GM21529 (cell line): ENCODE measurements around the gene SPIN1.
A peak's percentile ranks its signal among the peaks of the same experiment; 100 is the strongest.

Experiments
- ATAC-seq: cut with Tn5 transposase; IDR thresholded peaks from one replicate; pipeline ENCODE4 v1.9.1; 2021; ENCODE audit not compliant: unreplicated experiment

The SPIN1 gene

DNA sequence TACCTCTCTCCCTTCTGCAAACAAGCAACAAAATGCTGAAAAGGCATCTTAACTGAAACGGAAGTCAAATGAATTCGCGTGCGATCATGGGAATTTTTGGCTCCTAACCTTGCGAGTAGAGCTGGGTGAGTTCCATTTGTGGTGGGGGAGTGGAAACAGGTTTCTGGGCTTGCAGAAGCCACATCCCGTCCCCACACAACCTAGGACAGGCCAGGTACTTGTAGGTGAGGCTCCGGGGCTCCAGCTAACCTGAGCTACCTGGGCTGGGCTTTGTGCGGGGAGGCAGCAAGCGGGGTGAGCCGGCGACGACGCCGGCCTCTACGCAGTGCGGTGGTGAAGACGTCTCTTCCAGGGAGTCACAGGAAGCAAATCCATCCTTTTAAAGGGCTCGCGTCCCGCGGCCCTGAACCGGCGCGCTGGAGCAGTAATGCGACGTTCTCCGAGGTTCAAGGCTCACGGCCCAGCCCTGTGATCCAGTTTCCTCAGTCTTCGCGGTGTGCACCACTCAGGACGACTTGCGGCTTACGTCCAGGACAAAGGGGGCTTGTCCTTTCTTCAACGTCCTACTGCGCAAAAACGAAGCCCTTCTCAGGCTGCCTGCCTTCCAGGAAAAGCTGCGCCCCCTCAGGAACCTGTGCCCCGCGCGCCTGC, 567 bp upstream of the SPIN1 start:
- peak; percentile 15 for ATAC-seq

DNA sequence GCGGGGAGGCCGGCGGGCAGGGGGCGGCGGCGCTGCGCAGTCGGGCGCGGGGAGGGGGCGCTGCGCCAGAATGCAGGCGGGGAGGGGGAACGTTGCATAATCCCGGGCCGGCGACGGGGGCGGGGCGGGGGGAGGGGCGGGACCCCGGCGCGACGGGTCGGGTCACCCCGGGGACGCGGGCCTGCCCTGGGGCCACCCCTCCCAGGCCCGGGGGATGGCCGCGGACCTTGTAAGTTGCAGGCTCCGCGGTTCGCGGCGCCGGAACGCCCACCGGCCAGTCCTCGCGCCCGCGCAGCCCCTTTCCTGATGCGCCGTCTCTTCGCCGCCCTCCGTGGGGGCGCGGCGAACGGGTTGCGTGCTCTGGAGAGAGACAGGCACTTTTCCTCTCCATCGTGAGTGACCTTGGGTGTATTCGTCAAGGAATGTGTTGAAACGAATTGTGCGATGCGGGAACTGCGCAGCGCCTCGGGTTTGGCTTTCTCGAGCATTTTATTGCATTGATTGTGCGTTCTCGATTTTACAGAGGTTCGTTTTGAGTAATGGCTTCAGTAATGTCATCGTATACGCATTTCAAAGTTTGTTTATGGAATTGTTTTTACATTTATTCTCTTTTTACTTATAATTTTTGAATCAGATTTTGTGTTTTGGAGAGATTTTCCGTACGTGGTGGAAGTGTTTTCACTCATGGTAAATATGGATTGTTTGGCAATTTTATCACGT, 802 bp downstream of the SPIN1 start:
- peak; percentile 29 for ATAC-seq

DNA sequence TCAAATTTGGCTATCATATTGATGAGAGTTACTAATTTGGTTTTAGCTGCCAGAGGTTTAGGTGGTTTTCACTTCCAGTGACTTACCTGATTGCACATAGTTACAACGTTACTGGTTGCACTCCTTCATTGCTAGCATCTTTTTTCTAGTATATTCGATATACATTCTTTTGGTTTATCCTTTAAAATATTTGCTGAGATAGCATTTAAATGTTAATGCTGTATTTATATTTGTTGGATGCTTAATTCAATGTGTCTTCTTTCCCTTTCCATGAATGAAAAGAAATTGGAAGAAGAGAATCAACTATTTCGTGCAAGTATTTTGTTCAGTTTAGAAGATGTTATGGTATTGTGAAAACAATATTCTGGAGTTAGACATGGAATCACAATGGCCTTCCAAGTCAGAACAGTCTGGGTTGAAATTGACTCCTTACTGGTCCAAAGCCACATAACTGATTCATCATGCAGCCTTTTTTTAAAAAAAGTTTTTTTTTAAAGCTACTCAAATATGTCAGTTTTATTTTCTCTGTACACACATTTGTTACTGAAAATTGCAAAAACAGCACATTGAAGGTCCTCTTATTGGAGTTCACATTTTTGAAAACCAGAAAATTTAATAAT, 2.2 kb downstream of the SPIN1 start:
- ATAC-seq, result no peak

DNA sequence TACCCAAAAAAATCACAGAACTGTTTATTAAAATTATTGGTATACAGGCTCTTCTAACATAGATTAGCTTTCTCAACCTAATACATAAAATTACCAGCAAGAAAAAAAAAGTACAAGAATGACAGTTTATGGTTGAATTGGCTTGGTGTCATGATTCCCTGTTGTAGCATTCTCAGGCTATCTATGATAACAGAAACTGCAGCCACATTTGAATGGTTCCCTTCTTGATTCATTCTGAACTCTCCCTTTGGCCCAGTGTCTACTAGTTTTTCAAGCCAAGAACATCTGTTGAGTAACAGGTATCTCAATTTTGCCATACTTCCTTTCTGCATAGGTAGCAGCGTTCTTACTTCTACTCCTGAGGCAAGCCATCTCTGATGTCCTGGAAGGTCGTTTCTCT, 3.0 kb downstream of the SPIN1 start:
- no peak for ATAC-seq

DNA sequence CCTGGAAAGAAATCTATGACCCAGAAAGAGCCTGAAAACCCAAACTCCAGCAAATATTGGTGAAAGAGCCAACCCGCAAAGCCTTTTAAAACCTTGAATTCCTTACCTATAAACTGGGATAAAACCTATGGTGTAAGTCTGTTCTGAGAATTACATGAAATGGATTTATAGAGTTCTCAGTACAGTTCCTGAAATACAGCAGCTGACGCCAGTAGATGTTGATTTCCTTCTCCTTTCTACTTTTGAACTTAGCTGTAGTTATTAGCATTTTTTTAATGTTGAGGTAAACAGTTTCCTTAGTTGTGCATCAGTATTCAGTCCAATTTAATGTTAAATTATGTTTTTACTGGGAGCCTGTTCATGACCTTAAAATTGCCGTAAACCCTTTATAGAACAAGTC, 3.7 kb downstream of the SPIN1 start:
- no peak for ATAC-seq

DNA sequence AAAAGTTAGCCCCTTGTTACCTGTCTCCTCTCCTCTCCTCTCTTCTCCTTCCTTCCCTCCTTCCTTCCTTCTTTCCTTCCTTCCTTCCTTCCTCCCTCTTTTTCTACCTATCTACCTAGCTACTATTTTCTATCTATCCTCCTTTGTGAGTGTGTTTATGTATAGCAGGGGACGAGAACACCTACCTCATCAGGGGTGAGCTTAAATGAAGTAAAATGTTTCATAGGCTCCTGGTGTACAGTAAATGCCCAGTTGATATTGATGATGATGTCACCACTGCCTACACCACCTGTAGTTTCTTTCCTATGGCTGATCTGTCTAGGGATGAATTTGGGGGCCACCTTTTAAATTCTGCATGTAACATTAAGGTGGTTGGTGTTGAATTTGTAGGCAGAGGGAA, 4.3 kb downstream of the SPIN1 start:
- no peak for ATAC-seq

DNA sequence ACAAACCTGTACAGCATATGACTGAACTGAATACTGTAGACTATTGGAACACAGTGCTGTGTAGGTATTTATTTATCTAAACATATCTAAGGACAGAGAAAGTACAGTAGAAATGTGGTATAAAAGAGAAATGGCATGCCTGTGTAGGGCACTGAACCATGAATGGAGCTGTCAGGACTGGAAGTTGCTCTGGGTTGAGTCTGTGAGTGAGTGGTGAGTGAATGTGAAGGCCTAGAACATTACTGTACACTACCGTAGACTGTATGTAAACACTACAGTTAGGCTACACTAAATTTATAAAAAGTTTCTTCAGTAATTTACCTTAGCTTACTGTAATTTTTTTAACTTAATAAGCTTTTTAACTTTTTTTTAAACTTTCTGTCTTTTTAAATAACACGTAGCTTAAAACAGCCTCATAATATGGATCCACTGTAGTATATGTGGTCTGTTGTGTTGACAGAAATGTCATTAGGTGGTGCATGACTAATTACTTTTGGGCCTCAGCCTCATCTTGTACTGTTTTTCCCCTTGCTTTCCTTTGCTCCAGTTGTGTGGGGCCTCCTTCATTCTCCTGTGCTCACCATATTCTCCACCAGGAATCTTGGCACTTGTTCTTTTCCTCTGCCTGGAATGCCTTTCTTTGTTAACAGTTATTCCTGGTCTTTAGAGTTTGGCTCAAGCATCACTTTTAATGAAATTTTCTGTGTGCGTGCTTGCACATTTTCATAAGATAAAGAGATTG, 8.8 kb downstream of the SPIN1 start:
- ATAC-seq, result no peak

DNA sequence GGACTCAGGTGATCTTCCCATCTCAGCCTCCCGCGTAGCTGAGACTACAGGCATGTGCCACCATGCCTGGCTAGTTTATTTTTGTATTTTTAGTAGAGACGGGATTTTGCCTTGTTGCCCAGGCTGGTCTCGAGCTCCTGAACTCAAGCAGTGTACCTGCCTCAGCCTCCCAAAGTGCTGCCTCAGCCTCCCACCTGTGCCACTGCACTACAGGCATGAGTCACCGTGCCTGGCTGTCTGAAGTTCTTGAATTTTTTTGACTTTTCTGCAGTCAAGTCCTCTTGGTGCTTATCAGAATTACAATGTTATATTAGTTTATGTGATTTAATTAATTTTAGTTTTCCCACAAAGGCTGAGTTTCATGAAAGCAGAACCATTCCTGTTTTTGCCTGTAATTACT, 9.8 kb downstream of the SPIN1 start:
- ATAC-seq, result no peak

DNA sequence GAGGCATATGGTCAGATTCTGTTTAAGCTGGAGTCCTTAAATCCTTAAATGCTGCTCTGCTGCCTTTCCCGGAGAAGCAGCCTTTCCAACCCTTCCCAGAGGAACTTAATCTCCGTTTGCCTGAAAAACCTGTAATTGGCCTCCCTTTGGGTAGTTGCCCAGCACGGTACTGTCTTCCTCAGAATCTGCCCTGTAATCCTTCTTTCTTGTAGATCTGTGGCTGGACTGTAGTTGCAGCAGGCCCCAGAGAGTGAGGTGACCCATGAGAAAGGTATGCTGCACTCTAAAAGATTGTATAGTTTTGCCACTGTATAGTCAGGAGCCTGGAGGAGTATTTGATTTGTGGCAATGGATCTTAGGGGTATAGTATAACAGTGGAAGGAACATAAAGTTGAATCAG, 11.7 kb downstream of the SPIN1 start:
- ATAC-seq, result no peak

DNA sequence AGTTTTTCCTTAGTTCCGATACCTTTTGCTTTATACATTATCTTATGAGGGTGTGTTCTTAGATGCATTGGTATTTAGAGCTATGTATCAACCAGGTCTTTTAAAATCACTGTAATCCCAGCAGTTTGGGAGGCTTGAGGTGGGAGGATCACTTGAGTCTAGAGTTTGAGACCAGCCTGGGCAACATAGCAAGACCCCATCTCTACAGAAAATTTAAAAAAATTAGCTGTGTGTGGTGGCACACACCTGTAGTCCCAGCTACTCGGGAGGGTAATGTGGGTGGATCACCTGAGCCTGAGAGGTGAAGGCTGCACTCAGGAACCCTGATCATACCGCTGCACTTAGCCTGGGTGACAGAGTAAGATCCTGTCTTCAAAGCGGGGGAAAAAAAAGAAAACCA, 15.1 kb downstream of the SPIN1 start:
- no peak for ATAC-seq

DNA sequence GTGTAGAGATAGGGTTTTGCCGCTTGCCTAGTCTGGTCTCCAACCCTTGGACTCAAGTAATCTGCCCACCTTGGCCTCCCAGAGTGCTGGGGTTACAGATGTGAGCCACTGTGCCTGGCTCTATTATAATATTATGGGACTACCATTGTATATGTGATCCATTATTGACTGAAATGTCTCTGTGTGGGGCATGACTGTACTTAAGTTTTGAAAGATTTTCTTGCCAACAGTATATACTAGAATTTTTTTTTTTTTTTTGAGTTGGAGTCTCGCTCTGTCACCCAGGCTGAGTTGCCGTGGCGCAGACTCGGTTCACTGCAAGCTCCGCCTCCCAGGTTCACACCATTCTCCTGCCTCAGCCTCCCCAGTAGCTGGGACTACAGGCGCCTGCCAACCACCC, 17.8 kb downstream of the SPIN1 start:
- ATAC-seq, result no peak

DNA sequence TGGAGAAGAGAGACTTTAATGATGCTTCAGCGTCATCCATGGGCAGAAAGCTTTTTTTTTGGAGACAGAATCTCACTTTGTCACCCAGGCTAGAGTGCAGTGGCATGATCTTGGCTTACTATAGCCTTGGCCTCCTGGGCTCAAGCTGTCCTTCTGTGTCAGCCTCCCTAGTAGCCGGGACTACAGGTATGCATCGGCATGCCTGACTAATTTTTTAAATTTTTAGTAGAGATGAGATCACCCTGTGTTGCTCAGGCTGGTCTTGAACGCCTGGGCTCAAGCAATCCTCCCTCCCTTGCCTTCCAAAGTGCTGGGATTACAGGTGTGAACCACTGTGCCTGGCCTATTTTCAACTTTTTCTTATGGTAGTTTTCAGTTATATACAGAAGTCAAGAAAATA, 23.2 kb downstream of the SPIN1 start:
- ATAC-seq, result no peak

DNA sequence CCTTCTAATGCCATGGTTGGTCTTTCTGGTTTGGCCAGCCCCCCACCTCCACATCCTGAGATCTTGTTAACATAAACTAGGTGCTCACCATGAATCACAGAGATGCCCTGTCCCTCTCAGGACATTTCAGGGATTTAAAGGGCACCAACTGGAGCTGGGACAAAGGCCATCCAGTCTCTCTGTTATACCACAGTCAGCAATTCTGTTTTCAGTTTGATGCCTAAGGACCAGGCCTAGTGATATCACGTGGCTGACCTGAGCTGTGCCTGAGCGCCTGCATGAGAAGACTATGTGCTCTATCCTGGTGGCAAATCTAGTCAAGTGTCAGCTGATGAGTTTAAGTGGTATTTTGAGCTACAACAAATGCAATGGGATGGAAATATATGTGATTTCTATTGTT, 26.1 kb downstream of the SPIN1 start:
- no peak for ATAC-seq

DNA sequence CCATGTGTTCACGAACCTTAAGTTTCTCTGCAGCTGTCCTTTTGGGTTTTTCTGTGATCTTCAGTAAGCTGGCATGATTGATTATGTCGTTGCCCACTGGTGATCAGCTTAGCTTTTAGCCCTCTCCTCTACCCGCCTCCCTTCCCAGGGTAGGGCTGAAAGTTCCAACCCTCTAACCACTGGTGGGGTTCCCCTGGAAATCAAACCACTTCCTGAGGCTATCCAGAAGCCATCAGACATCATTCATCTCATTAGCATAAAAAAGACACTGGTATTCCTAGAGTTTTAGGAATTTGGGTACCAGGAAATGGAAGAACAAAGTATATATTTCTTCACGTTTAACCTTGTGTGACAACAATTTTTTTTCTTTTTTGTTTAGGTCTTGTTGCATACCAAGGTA, 29.8 kb downstream of the SPIN1 start:
- ATAC-seq, result no peak

DNA sequence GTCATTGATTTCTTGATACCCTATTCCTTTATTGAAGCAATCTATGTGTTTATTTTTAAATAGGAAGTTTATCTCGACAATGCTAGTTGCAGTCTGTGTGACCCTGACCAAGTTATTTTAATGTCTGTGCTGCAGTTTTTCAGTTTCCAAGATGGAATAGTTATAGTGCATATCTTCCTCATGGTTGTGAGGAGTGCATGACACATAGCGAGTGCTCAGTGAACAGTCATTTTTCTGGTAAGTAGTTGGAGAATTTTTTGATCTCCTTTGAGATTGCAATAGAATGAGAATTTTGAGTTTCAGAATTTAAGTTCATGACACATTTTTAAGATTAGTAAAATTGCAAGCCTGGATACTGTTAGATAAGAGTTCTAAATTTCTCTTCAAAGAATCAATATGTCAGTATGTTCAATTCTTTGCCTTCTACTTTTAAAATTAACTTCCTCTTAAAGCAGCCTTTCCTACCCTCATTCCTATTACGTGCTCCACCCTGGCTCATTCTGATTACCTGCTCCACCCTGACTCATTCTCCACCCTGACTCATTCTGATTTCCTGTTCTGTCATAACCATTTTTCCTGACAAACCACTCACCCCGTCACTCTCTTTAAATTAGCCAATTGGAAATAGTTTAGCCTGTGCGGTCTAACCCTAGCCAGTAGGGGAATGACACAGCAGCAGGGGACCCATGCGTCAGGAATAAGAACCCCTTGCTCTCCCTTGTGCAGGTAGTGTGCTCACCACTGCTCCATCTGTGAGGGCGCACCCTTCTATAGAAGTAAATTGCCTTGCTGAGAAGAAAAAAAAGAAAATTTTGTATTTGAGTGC, 30.7 kb downstream of the SPIN1 start:
- no peak for ATAC-seq

DNA sequence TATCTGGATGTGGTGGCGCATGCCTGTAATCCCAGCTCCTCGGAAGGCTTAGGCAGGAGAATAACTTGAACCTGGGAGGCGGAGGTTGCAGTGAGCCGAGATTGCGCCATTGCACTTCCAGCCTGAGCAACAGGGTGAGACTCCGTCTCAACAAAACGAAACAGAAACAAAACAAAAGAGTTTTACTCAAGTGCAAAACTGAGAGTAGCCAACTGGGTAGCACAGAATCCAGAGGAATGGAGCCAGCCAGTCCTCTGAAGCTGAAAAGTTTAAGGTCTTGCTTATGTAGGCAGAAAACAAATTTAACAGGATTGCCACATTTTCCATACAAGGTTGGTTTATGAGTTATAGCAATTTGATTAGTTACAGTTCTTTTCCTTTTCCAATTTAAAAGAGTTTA, 32.0 kb downstream of the SPIN1 start:
- no peak for ATAC-seq

DNA sequence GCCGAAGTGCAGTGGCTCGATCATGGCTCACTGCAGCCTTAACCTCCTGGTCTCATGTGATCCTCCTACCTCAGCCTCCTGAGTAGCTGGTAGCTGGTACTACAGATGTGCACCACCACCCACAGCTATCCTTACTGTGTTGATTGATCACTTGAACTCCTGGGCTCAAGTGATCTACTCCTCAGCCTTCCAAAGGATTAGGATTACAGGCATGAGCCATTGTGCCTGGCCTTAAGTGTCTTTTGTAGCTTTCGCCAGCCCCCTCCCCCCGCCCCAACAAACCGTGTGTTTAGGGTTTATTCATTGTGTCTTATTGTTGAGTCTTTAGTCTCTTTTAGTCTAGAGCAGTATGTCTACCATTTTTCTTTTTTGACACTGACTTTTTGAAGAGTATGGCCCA, 33.1 kb downstream of the SPIN1 start:
- ATAC-seq, result no peak

DNA sequence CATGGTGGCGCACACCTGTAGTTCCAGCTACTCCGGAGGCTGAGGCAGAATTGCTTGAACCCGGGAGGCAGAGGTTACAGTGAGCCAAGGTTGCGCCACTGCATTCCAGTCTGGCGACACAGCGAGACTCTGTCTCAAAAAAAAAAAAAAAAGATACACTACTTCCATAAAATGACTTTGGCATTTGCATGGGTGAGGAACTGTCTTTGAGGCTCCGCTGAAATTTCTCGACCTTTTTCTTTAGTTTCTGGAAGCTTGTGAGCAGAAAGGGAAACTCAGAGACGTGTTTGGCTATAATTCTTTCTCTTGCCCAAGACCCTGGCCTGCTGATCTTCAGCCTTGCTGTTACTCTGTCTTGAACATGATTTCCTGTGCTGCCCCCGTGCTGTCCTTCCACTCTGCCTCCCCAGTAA, 37.3 kb downstream of the SPIN1 start:
- no peak for ATAC-seq

DNA sequence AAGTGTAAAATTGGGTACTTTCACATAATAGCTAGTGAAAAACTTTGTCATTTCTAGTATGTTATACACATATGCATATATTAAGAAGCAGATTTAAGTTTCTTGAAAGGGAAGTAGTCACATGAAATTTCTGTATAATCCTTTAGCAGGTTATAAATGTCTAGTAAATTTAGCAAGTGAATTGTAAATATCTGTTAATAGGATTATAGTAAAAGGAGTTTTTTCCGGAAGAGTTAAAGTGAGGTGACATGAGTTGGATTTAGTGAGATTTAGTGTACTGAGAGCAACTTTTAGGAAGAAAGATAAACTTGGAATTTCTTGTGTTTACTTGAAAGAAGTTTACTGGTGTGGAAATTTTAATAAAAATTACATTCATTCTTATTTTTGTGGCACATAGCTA, 38.4 kb downstream of the SPIN1 start:
- ATAC-seq, result no peak

DNA sequence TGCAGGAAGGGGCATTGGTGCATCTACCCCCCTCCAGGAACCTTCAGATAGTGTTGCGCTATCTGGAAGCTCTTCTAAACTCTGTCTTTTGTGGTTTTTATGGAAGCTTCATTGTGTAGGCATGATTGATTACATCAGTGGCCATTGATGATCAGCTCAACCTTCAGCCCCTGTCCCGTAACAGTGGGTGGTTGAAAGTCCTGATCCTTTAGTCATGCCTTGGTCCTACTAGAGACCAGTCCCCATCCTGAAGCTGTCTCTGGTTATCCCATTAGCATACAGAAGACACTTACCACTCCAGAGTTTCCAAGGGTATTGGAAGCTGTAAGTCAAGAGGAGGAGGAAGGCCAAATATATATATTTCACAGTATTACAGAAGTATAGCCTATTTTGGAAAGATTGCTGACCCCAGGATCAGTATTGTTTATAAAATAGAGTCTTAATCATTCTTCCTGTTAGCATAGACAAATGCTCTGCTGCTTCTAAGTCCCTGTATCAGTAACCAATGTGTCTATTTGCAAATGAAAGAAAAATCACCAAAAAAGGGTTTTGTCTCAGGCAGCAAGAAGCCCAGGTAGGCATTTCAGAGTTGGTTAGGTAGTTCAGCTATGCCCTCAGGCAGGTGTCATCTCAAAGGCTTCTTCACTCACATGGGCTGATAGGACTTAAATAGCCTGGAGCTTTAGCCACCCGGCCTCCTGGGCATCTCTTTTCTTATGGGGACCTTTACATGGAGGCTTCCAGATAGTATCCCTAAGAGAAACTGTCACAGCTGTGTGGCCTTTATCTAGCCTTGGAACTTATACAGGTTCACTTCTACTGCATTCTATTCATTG, 41.6 kb downstream of the SPIN1 start:
- ATAC-seq, result no peak
